H54 (cell line): ENCODE data around the gene KDELR3.

ENCODE experiments used
- DNase-seq: peaks from one replicate; pipeline ENCODE4 v3.0.0; 2011; ENCODE audit warnings: low spot score, mixed read lengths; ENCODE audit not compliant: insufficient read length
- FAIRE-seq: peaks from 3 replicates; lab custom pipeline; 2011; peaks lifted over from hg19 to GRCh38; lab: Jason Lieb, UNC
- POLR2A ChIP-seq: IDR thresholded peaks from 2 replicates; pipeline ENCODE4 v1.6.1; 2011; ENCODE audit warnings: low read depth, mild to moderate bottlenecking, low read length

The KDELR3 gene

DNA sequence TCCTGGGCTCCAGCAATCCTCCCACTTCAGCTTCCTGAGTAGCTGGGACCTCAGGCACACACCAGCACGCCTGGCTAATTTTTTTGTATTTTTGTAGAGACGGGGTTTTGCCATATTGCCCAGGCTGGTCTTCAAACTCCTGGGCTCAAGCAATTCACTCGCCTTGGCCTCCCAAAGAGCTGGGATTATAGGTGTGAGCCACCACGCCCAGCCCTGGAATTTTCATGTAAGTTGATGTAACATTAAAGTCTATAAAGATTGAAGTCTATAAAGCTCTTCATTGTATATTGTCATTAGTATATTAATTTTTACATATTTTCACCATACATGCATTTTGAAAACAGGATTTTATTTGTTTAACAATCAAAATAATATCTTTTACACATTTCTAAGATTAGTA lies 50.7 kb downstream of the KDELR3 start:
- TF ChIP-seq POLR2A = no peak
- no peak for DNase-seq
- FAIRE-seq = no peak

DNA sequence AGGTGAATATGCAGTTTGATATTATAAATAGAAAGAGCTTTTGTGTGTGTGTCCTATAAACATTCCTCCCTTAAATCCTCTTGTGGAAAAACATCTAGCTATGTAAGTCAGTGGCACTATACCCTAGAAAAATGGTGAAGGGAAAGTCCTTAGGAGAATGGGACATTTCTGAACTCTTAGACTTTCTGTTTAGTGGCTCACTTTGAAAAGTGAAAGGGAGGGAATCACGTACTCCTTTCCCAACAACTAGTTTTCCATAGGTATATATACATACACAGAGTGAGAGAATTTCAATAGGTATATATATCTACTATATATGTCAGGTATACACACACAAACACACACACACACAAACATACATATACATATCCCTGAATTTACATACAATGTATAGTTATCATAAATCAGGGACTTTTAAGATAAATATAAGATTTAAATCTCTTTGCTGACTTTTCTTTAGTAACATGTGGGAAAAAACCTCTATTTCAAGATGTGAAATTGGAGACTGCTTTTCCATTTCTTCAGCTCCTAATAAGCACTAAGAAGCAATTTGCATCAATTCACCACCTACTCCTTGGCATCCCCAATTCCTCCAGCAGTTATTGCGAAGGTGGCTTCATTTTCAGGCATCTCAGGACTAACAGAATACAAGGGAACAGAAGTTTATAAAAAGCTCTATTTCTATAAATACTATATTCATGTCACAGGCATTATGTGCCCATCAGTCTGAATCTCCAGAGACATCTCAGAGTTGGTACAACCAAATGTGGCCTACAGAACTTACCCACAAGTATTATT lies 51.8 kb downstream of the KDELR3 start:
- FAIRE-seq = no peak
- TF ChIP-seq POLR2A = no peak
- DNase-seq = no peak

DNA sequence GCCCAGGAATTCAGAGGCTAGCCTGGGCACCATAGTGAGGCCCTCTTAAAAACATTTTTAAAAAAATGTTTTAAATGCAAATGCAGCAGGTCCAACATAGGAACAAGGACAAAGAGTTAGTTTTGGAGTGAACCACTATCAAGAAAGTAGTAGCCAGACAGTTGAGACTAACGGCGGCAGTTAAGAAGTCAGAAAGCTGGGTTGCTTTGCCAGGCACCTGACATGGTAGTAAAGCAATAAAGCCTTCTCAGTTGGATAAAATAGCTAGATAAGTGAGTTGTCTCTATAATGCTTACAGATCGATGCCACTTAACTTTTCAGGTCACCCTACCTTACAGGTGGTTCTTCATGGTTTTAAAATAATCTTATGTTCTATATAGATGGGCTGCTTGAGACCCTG lies 55.1 kb downstream of the KDELR3 start:
- no peak for DNase-seq
- TF ChIP-seq POLR2A = no peak
- FAIRE-seq = no peak

DNA sequence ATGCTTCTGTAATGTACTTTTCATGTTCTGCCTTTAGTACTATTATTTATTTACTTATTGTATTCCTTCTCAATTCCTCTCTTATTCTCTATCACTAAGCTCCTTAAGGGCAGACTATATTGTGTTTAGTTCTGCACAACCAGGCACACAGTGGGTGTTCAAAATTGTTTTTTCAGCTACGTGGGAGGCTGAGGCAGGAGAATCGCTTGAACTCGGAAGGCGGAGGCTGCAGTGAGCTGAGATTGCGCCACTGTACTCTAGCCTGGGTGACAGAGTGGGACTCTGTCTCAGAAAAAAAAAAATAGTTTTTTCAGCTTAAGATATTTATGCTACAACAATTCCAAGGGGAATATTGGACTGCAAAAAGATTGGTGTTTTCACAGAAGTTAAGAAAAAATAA lies 55.6 kb downstream of the KDELR3 start:
- no peak for DNase-seq
- no peak for TF ChIP-seq POLR2A
- no peak for FAIRE-seq

DNA sequence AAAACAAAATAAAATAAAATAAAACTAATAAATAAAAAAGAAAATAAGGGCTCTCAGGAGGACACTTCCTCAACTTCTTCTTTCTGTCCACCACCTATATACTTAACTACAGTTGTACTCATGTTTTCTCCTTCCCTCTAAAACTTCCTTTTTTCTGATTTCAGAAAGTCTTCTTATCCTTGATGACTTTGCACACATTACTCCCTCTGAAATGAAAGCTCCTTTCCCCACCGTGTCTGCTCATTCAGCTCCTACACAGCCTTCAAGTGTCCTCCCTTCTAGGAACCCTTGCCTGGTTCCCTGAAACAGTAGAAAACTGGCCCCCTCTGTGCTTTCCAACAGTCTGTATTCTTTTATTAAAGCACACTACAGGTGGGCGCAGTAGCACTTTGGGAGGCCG lies 56.5 kb downstream of the KDELR3 start:
- DNase-seq = no peak
- no peak for FAIRE-seq

DNA sequence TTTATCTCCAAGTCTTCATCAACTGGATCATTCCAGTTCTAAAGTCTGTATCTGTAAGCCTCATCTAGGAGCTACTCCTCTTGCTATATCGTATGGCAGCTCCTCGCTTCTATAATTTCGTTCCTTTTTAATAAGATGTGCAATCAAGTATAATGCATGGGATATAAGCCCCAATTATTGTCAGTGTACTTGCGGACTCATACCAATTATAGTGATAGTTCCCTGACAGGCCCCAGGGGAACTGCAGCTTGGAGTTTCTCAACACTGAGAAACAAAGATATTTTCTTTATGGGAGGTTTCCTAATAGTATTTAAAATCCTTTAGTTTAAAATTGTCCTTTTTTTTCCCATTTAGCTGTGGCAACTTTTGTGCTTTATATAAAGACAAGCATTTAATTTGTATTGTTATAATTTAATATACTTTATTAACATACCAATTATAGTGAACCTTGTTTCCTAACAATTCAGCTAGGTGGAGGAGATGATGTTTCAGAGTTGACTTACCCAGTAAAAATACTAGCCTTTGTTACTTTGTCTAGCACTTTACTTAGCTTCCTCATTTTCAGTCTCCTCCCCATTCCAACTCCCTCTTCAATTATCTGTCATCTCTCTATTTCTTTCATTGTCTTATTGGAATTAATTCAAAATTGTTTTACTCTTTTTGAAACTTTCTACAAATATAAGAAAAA lies 63.5 kb downstream of the KDELR3 start:
- no peak for TF ChIP-seq POLR2A
- DNase-seq (no peak), FAIRE-seq (no peak)

More for the DNA sequence above, 56.5 kb downstream of the KDELR3 start:
- TF ChIP-seq POLR2A = no peak
